ENCODE results near the gene OR5K3.

DNA sequence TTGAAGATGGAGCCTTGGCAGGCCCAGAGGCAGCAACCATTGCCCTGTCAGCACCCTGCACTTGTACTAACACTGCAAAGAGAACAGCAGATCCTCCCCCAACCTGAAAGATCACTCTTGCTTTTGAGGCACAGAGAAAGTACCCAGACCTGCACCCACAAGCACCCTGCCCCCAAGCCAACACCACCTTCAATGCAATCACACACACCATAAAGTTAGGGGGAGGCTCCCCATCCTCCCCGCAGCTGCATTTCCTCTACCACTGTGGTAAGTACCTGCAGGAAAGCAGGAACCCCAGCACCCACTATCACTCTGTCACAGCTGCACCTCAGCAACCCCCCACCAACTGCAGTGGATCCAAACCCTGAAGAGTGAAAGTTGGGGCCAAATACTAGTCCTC, 12.0 kb downstream of the OR5K3 start:
- TF ChIP-seq, protein P1, sequence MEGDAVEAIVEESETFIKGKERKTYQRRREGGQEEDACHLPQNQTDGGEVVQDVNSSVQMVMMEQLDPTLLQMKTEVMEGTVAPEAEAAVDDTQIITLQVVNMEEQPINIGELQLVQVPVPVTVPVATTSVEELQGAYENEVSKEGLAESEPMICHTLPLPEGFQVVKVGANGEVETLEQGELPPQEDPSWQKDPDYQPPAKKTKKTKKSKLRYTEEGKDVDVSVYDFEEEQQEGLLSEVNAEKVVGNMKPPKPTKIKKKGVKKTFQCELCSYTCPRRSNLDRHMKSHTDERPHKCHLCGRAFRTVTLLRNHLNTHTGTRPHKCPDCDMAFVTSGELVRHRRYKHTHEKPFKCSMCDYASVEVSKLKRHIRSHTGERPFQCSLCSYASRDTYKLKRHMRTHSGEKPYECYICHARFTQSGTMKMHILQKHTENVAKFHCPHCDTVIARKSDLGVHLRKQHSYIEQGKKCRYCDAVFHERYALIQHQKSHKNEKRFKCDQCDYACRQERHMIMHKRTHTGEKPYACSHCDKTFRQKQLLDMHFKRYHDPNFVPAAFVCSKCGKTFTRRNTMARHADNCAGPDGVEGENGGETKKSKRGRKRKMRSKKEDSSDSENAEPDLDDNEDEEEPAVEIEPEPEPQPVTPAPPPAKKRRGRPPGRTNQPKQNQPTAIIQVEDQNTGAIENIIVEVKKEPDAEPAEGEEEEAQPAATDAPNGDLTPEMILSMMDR (IDR thresholded peaks at IDR 0.05; ENCODE audit: low read length): no peak
- TF ChIP-seq EZH2 (IDR thresholded peaks at IDR 0.05; ENCODE audit: borderline replicate concordance, low read length): no peak

All from OCI-LY1 (cell line).